GM12878 (cell line): Measurements from ENCODE around the gene EBP.

Experiments used
- CHD2 ChIP-seq: IDR thresholded peaks from 2 replicates; pipeline ENCODE4 v1.6.1; 2011; ENCODE audit warnings: low read depth, low read length, improper control_type of control experiment, borderline replicate concordance
- KDM1A ChIP-seq: fragments of 200-600 bp; sonication (generic); IDR thresholded peaks from 2 replicates; pipeline ENCODE4 v1.6.1; 2016; ENCODE audit warnings: borderline replicate concordance
- MYC ChIP-seq: IDR thresholded peaks from 2 replicates; pipeline ENCODE4 v1.6.1; 2011; ENCODE audit warnings: mild to moderate bottlenecking, low read length, moderate library complexity, inconsistent platforms; ENCODE audit not compliant: insufficient read depth, insufficient replicate concordance, insufficient read length, severe bottlenecking
- PAX5 ChIP-seq: IDR thresholded peaks from 2 replicates; pipeline ENCODE4 v1.6.1; 2011; ENCODE audit warnings: low read depth, low read length, borderline replicate concordance
- POLR2A ChIP-seq: IDR thresholded peaks from 2 replicates; pipeline ENCODE4 v1.6.1; 2011; ENCODE audit warnings: low read depth, mild to moderate bottlenecking, low read length
- RB1 ChIP-seq: fragments of 450-650 bp; formaldehyde crosslinking; IDR thresholded peaks from 2 replicates; pipeline ENCODE4 v1.6.1; 2017; ENCODE audit warnings: mild to moderate bottlenecking, borderline replicate concordance
- SIN3A ChIP-seq: IDR thresholded peaks from 2 replicates; pipeline ENCODE4 v1.6.1; 2012; ENCODE audit warnings: low read depth, low read length, improper control_type of control experiment
- TAF1 ChIP-seq: IDR thresholded peaks from 2 replicates; pipeline ENCODE4 v1.6.1; 2011; ENCODE audit warnings: mild to moderate bottlenecking, low read depth, low read length, borderline replicate concordance
- ZNF274 ChIP-seq: IDR thresholded peaks from one replicate; pipeline ENCODE4 v1.8.0; 2011; ENCODE audit not compliant: insufficient read length, insufficient read depth
- TF ChIP-seq, protein P1 (sequence below): IDR thresholded peaks from 2 replicates; pipeline ENCODE4 v1.6.1; 2012; ENCODE audit warnings: mild to moderate bottlenecking, low read depth, low read length
- TF ChIP-seq, protein P2 (sequence below), 3 experiments: IDR thresholded peaks in 2 of 3; conservative IDR thresholded peaks in 1 of 3; 2 replicates each; pipeline ENCODE4 v1.5.1; 2011; ENCODE audit warnings: low read depth in 3 of 3, low read length in 3 of 3, mild to moderate bottlenecking in 3 of 3, control low read depth in 2 of 3, moderate library complexity in 2 of 3, inconsistent platforms in 1 of 3, mixed read lengths in 1 of 3; ENCODE audit not compliant: control insufficient read depth in 2 of 3, insufficient read depth in 1 of 3; ENCODE audit errors: extremely low read depth in 1 of 3

DNA sequence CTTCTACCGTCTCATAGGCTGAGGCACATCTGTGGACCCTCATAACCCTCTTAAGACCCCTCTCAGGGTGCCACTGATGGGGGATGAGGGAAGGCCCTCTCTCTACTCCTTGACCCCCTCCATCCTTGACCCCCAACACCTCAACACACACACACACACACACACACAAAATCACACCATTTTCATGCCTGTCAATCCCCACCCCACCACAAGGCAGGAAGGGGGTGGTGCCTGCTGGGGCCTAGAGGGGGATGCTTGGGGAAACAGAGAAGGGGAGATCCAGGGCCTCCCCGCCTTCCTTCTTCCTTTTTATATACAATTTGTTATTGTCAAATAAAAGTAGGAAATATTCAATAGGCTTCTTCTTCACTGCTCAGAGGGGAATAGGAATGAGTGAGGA is 1.2 kb upstream of the EBP start:
- TF ChIP-seq, protein P1, sequence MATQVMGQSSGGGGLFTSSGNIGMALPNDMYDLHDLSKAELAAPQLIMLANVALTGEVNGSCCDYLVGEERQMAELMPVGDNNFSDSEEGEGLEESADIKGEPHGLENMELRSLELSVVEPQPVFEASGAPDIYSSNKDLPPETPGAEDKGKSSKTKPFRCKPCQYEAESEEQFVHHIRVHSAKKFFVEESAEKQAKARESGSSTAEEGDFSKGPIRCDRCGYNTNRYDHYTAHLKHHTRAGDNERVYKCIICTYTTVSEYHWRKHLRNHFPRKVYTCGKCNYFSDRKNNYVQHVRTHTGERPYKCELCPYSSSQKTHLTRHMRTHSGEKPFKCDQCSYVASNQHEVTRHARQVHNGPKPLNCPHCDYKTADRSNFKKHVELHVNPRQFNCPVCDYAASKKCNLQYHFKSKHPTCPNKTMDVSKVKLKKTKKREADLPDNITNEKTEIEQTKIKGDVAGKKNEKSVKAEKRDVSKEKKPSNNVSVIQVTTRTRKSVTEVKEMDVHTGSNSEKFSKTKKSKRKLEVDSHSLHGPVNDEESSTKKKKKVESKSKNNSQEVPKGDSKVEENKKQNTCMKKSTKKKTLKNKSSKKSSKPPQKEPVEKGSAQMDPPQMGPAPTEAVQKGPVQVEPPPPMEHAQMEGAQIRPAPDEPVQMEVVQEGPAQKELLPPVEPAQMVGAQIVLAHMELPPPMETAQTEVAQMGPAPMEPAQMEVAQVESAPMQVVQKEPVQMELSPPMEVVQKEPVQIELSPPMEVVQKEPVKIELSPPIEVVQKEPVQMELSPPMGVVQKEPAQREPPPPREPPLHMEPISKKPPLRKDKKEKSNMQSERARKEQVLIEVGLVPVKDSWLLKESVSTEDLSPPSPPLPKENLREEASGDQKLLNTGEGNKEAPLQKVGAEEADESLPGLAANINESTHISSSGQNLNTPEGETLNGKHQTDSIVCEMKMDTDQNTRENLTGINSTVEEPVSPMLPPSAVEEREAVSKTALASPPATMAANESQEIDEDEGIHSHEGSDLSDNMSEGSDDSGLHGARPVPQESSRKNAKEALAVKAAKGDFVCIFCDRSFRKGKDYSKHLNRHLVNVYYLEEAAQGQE: no peak
- TF ChIP-seq KDM1A: no peak
- TF ChIP-seq, protein P2, sequence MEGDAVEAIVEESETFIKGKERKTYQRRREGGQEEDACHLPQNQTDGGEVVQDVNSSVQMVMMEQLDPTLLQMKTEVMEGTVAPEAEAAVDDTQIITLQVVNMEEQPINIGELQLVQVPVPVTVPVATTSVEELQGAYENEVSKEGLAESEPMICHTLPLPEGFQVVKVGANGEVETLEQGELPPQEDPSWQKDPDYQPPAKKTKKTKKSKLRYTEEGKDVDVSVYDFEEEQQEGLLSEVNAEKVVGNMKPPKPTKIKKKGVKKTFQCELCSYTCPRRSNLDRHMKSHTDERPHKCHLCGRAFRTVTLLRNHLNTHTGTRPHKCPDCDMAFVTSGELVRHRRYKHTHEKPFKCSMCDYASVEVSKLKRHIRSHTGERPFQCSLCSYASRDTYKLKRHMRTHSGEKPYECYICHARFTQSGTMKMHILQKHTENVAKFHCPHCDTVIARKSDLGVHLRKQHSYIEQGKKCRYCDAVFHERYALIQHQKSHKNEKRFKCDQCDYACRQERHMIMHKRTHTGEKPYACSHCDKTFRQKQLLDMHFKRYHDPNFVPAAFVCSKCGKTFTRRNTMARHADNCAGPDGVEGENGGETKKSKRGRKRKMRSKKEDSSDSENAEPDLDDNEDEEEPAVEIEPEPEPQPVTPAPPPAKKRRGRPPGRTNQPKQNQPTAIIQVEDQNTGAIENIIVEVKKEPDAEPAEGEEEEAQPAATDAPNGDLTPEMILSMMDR (IDR thresholded peaks at IDR 0.05 in 2 of 3, conservative IDR thresholded peaks at IDR 0.05 in 1 of 3; ENCODE audit: control insufficient read depth in 2 of 3, extremely low read depth in 1 of 3, insufficient read depth in 1 of 3, low read depth in 3 of 3, low read length in 3 of 3): no peak
- no peak for TF ChIP-seq ZNF274
- no peak for TF ChIP-seq RB1
- TF ChIP-seq TAF1: no peak
- no peak for TF ChIP-seq MYC
- no peak for TF ChIP-seq PAX5
- TF ChIP-seq POLR2A: no peak
- no peak for TF ChIP-seq SIN3A
- TF ChIP-seq CHD2: no peak
